Gastroesophageal sphincter (tissue), 3 donors: Measurements from ENCODE around the gene MYLK.

Experiments
- CTCF ChIP-seq, 4 experiments: fragments of 200-600 bp in 2 of 4; fragments of 450-650 bp in 2 of 4; sonication (generic) in 1 of 4; IDR thresholded peaks; one replicate each; pipeline ENCODE4 v1.5.1; 2017 to 2019; ENCODE audit warnings: antibody characterized with exemption in 4 of 4, mild to moderate bottlenecking in 2 of 4, moderate library complexity in 2 of 4
- POLR2A ChIP-seq, 2 donors: fragments of 450-650 bp; IDR thresholded peaks; one replicate each; pipeline ENCODE4 v1.6.1; 2017; ENCODE audit warnings: antibody characterized with exemption in 2 of 2, mild to moderate bottlenecking in 2 of 2, moderate library complexity in 1 of 2

DNA sequence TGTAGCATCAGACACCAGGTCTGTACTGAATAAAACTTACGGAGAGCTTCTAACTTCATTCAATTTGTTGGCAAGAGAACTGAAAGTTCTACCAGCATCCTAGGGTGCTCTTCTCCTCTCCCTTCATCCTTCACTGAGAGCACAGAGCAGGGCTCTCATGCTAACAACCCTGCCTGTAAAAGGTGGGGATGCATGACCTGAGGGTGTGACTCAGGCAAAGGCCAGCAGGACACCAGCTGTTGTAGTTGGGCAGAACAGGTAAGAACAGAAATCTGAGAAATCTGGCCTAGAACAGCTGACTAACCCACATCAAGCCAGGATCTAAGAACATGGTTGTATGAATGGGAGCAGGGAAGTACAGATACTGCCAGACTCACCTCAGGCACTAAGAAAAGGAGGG is 64.2 kb downstream of the MYLK start:
- TF ChIP-seq CTCF (IDR thresholded peaks at IDR 0.05): no peak
- TF ChIP-seq POLR2A (IDR thresholded peaks at IDR 0.05): no peak
